Kidney tubule cell (primary cell): ENCODE results near the gene CAD.

ENCODE experiments used
- DNase-seq: peaks from one replicate; pipeline ENCODE4 v3.0.0-alpha.2; 2018; ENCODE audit warnings: low spot score

CAD gene

DNA sequence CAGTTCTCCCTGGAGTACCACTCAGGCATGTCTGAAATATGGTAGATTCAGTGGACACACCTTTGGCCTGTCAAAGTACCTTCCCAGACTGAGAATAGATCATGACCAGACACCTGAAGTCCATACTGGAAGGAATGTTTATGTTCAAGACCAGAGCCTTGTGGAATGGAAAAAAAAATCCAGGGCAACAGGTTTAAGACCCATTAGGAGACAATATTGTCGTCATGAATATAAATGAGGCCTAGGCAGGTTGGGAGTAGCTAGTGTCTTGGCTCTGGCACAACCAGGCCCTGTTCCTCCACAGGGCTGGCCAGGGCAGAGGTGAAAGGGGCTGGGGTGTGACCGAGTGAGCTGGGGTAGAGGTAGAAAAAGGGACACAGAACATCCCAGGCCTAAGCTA, 18.5 kb upstream of the CAD start:
- no peak for DNase-seq

GRCh38 chr2:27199241-27199640, 17.9 kb upstream of the CAD start:
- no peak for DNase-seq

GRCh38 chr2:27201675-27202074, 15.5 kb upstream of the CAD start:
- DNase-seq, result no peak

- DNase-seq, result peak; percentile 78
Observed at GRCh38 chr2:27202854-27203253, 14.3 kb upstream of the CAD start.

GRCh38 chr2:27203741-27204140, 13.4 kb upstream of the CAD start:
- DNase-seq, result no peak

- no peak for DNase-seq
Observed at GRCh38 chr2:27204566-27204965, 12.6 kb upstream of the CAD start.

DNA sequence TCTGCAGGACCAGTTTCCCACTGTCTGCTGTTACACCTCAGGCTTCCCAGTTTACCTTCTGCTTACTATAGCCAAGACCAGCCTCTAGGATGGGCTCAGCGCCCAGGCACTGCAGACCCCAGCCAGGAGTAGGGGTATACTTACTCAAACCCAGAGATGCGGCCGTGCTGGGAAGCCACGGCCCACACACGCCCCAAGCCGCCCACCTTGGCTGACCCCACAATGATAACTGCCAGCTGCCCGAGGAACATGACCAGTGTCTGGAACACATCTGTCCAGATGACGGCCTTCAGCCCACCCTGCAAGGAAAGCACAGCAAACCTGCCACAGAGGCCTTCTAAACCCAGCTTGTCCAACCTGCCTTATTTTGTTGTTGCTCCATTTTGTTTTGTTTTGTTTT, 12.0 kb upstream of the CAD start:
- no peak for DNase-seq

- DNase-seq, result no peak
Observed at GRCh38 chr2:27206346-27206745, 10.8 kb upstream of the CAD start.

GRCh38 chr2:27208486-27209050, 8.6 kb upstream of the CAD start:
- no peak for DNase-seq

- DNase-seq, result no peak
Observed at GRCh38 chr2:27209621-27210401, 7.4 kb upstream of the CAD start.

- no peak for DNase-seq
Observed at GRCh38 chr2:27211241-27211942, 5.8 kb upstream of the CAD start.

DNA sequence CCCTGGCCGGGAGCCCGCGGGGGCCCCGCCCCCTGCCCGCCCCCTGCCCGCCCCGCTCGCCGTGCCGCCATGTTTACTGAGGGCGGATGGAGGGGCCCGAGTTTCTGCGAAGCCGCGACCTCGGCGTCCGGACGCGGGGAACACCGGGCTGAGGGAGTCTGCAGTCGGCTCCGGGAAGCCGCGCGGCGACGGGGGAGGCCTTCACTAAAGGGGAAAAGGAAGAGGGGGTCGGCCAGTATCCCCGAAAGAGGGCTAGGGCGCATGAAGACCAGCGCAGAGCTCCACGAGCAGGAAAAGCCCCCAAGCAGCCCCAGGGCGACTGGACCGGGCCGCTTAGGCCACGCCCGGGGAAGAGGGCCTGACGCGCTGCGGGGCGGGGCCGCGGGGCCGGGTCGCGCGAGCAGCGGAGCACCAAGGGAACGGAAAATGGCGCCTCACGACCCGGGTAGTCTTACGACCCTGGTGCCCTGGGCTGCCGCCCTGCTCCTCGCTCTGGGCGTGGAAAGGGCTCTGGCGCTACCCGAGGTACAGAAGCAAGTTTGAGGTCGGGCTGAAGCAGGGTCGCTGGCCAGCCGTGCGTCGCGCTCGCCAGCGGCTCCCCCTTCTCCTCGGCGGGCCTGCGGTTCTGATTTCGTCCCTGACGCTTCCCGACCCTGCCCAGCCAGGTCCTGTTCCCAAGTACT, 5.1 kb upstream of the CAD start, which contains the start of the genes ATRAID and SLC5A6:
ATRAID (plus strand) TSS at position 99 of the 683 bp plus-strand sequence; CDS start at position 427, 328 bp downstream.
SLC5A6 (minus strand) TSS at position 326 of the 683 bp plus-strand sequence. CDS start 4,618 bp downstream, outside the sequence.
- peak; percentile 90 for DNase-seq

DNA sequence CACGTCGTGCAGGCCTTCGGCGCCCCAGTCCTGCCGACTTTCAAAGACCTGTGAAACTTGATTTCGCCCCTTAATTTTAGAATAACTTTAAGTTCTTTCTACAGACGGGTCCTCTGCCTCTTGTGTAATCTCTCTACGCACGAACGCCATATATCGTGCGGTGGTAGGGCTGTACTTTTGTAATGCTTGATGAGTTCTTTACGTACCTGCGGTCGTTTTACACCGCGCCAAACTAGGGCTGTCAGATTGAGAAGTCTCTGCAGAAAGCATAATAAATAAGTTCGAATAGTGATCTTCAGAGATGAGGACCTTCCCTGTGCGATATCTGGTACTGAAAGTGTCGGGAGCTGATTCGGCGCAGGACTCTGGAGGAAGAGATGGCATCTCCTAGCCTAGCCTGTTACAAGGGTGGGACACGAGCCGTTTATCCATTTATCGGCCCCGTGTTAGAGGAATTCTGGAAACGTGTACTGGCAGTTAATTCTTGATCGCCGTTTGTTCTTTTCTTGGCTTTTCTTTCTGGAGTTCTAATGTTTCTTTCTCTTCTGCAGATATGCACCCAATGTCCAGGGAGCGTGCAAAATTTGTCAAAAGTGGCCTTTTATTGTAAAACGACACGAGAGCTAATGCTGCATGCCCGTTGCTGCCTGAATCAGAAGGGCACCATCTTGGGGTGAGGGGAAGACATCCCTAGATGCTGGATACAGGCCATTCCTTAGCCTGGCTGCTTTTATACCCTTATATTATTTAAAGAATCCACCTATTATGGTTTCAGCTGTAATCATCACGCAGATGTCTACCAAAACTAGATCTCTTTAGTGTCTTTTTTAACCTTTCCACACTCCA, 4.3 kb upstream of the CAD start:
- DNase-seq, result peak; percentile 53

DNA sequence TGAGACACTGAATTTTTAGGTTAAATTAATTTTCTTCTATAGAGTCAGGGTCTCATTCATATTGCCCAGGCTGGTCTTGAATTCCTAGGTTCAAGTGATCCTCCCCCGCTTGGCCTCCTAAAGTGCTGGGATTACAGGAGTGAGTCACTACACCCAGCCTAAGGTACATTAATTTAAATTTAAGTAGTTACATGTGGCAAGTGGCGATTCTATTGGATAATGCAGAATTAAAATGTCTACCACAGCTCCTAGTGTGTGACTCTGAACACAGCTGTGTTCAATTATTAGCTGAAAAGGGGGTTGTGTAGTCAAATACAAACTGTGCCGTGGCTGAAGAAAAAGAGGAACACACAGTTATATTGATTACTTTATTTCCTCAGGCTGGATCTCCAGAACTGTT, 2.2 kb upstream of the CAD start:
- no peak for DNase-seq

GRCh38 chr2:27216416-27217137, 592 bp upstream of the CAD start:
- no peak for DNase-seq

DNA sequence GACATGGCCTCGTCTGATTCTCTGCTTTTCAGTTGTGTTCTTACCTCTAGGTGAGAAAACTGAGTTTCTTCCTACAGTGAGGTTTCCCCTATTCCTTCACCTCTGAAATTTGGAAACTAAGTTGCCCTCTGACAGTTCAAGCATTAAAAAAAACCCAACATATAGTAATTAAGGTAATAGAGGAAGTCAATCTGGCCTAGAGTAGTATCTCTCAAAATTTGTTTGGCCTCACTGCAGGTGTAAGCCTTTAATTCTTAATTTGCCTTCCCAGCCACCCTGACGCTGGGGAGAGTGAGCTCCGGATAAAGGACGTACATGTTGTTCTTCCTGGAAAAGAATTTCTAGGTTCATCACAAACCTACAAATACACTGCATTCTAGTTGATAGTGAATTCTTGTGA, 1.4 kb downstream of the CAD start:
- no peak for DNase-seq

- DNase-seq, result no peak
Observed at GRCh38 chr2:27219091-27219490, 1.9 kb downstream of the CAD start.

DNA sequence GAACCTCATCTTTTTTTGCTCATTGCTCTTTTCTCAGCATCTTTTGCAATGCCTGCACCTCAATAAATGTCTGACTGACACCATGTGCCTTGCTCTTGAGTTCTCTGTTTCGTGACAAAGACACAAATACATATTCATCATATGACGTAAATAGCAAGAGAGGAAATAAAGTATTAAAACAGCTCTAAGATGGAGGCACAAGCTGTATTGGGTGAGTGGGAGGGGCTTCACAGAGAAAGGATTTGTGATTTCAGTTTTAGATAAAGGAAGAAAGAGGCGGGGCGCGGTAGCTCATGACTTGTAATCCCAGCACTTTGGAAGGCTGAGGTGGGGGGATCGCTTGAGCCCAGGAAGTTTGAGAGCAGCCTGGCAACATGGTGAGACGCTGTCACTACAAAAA, 2.9 kb downstream of the CAD start:
- DNase-seq, result no peak

DNA sequence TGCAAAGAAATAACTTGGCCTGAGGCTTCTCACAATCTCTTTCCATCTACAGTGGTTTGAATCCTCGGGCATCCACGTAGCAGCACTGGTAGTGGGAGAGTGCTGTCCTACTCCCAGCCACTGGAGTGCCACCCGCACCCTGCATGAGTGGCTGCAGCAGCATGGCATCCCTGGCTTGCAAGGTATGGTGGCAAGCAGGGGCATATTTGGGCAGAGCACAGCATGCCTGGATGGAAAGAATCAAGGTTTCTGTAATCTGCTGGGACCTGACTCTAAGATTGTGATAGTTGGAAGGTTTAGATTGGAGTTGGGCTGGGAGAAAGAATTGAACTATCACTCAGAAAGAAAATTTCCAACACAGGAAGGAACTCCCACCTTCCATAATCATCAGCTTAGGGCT, 4.0 kb downstream of the CAD start:
- DNase-seq, result no peak

DNA sequence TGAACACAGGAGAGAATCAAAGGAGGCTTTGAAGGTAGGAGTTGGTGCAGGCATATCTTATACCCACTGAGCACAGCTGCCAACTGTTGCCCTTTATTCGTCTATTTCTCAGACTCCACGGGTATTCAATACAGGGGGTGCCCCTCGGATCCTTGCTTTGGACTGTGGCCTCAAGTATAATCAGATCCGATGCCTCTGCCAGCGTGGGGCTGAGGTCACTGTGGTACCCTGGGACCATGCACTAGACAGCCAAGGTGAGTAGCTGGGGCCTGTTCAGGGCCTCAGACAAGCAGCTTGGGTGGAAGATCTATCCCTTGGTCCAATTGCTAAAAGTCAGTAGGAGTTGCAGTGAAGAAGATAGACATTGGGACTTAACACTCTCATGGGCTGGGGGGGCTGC, 5.2 kb downstream of the CAD start:
- DNase-seq, result no peak

DNA sequence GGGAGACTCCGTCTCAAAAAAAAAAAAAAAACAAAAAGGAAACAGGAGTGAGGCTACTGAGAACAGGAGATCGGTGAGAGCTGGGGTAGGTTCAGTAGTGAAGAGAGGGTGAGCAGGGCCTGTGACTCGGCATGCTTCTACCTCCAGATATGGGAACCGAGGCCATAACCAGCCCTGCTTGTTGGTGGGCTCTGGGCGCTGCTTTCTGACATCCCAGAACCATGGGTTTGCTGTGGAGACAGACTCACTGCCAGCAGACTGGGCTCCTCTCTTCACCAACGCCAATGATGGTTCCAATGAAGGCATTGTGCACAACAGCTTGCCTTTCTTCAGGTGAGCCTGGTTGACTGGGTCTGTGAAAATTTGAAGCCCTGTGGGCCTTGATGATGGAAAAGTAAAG, 6.2 kb downstream of the CAD start:
- no peak for DNase-seq
